ENCODE results near the gene CCDC167.

The CCDC167 gene

GRCh38 chr6:37488476-37488875 is 11.2 kb downstream of the CCDC167 start:
- DNase-seq (ENCODE audit: low read depth), result no peak

- no peak for DNase-seq (ENCODE audit: low read depth)
These were observed 11.9 kb downstream of the CCDC167 start for GRCh38 chr6:37487591-37488380.

GRCh38 chr6:37486121-37486839 is 13.4 kb downstream of the CCDC167 start:
- no peak for DNase-seq (ENCODE audit: low read depth)

- no peak for DNase-seq (ENCODE audit: low read depth)
These were observed 14.4 kb downstream of the CCDC167 start for GRCh38 chr6:37485291-37485702.

GRCh38 chr6:37484786-37485170 is 14.9 kb downstream of the CCDC167 start:
- DNase-seq (ENCODE audit: low read depth), result no peak

GRCh38 chr6:37483917-37484785 is 15.5 kb downstream of the CCDC167 start:
- DNase-seq (ENCODE audit: low read depth), result peak; percentile 63

GRCh38 chr6:37483252-37483901 is 16.3 kb downstream of the CCDC167 start:
- DNase-seq (ENCODE audit: low read depth), result no peak

- DNase-seq (ENCODE audit: low read depth), result no peak
These were observed 17.0 kb downstream of the CCDC167 start for GRCh38 chr6:37482606-37483251.

GRCh38 chr6:37481711-37482605 is 17.7 kb downstream of the CCDC167 start:
- no peak for DNase-seq (ENCODE audit: low read depth)

- DNase-seq (ENCODE audit: low read depth), result no peak
These were observed 18.6 kb downstream of the CCDC167 start for GRCh38 chr6:37480951-37481534.

GRCh38 chr6:37480118-37480736 is 19.5 kb downstream of the CCDC167 start:
- DNase-seq (ENCODE audit: low read depth), result no peak

GRCh38 chr6:37479266-37479854 is 20.3 kb downstream of the CCDC167 start:
- no peak for DNase-seq (ENCODE audit: low read depth)

- DNase-seq (ENCODE audit: low read depth), result no peak
These were observed 20.9 kb downstream of the CCDC167 start for GRCh38 chr6:37478827-37479226.

- no peak for DNase-seq (ENCODE audit: low read depth)
These were observed 21.8 kb downstream of the CCDC167 start for GRCh38 chr6:37477656-37478435.

- no peak for DNase-seq (ENCODE audit: low read depth)
These were observed 22.5 kb downstream of the CCDC167 start for GRCh38 chr6:37477191-37477590.

- DNase-seq (ENCODE audit: low read depth), result no peak
These were observed 25.4 kb downstream of the CCDC167 start for GRCh38 chr6:37474316-37474715.

GRCh38 chr6:37473364-37474095 is 26.2 kb downstream of the CCDC167 start:
- no peak for DNase-seq (ENCODE audit: low read depth)

GRCh38 chr6:37467718-37468117 is 32.0 kb downstream of the CCDC167 start:
- no peak for DNase-seq (ENCODE audit: low read depth)

Measured in activated T-cell treated with anti-CD3 and anti-CD28 coated beads for 24 hours (primary cell).